Measurements from ENCODE around the gene ACOXL.

Gene ACOXL

GRCh38 chr2:110720547-110720946, 11.8 kb upstream of the ACOXL start:
- DNase-seq, result no peak

GRCh38 chr2:110724820-110725219, 7.6 kb upstream of the ACOXL start:
- no peak for DNase-seq

- DNase-seq, result no peak
These were observed 7.0 kb upstream of the ACOXL start for GRCh38 chr2:110725370-110725769.

GRCh38 chr2:110725859-110726258, 6.5 kb upstream of the ACOXL start:
- no peak for DNase-seq

GRCh38 chr2:110726285-110726684, 6.1 kb upstream of the ACOXL start:
- DNase-seq, result no peak

GRCh38 chr2:110727923-110728322, 4.5 kb upstream of the ACOXL start:
- DNase-seq, result no peak

- no peak for DNase-seq
These were observed 3.3 kb upstream of the ACOXL start for GRCh38 chr2:110729106-110729505.

- no peak for DNase-seq
These were observed 1.3 kb upstream of the ACOXL start for GRCh38 chr2:110731064-110731463.

GRCh38 chr2:110735366-110735765, 3.0 kb downstream of the ACOXL start:
- no peak for DNase-seq

GRCh38 chr2:110737783-110738182, 5.4 kb downstream of the ACOXL start:
- DNase-seq, result no peak

GRCh38 chr2:110740747-110741349, 8.5 kb downstream of the ACOXL start:
- DNase-seq, result no peak

GRCh38 chr2:110741491-110741980, 9.2 kb downstream of the ACOXL start:
- DNase-seq, result no peak

GRCh38 chr2:110742412-110742811, 10.0 kb downstream of the ACOXL start:
- no peak for DNase-seq

- DNase-seq, result no peak
These were observed 11.2 kb downstream of the ACOXL start for GRCh38 chr2:110743600-110743999.

GRCh38 chr2:110744429-110744828, 12.1 kb downstream of the ACOXL start:
- no peak for DNase-seq

GRCh38 chr2:110745048-110745447, 12.7 kb downstream of the ACOXL start:
- DNase-seq, result no peak

GRCh38 chr2:110746586-110747521, 14.5 kb downstream of the ACOXL start:
- DNase-seq, result no peak

GRCh38 chr2:110747522-110748488, 15.4 kb downstream of the ACOXL start:
- DNase-seq, result no peak

GRCh38 chr2:110748489-110748867, 16.1 kb downstream of the ACOXL start:
- no peak for DNase-seq

GRCh38 chr2:110751642-110752041, 19.3 kb downstream of the ACOXL start:
- DNase-seq, result no peak

GRCh38 chr2:110752871-110753270, 20.5 kb downstream of the ACOXL start:
- no peak for DNase-seq

GRCh38 chr2:110755491-110756078, 23.2 kb downstream of the ACOXL start:
- DNase-seq, result peak; percentile 5 to 63

- DNase-seq, result no peak
These were observed 27.0 kb downstream of the ACOXL start for GRCh38 chr2:110759411-110759810.

Measured in inflammatory macrophage treated with lipopolysaccharide for 1 hour (primary cell).